Fibroblast of skin of left biceps (primary cell): ENCODE measurements around the gene TRMO.

Source experiments
- DNase-seq, 2 experiments: peaks; one replicate each; pipeline ENCODE4 v3.0.0-alpha.2; 2013; ENCODE audit warnings: low read depth in 2 of 2

The TRMO gene

GRCh38 chr9:97938081-97938644 is 15.9 kb upstream of the TRMO start, which contains the start of gene HEMGN:
TSS of gene HEMGN (minus strand) at chr9:97938172. CDS start at chr9:97938136, 36 bp downstream.
- DNase-seq, result no peak

GRCh38 chr9:97936998-97937397 is 14.7 kb upstream of the TRMO start:
- DNase-seq, result no peak

DNA sequence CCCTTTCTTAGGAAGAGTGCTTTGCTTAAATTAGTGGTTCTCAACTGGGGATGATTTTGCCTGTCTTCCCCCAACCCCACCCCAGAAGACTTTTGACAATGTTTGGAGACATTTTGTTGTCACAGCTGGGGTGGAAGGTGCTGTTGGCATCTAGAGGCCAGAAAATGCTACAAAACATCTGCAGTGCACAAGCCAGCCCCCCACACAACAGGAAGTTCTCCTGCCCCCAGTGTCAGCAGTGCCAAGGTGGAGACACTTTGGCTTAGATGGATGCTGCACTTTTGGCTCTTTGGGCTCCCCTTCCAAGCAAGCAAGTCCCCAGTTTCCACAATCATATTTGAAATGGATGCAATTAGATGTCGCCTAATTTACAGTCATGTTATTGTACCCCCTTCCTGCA is 13.0 kb upstream of the TRMO start:
- no peak for DNase-seq

GRCh38 chr9:97934321-97935115 is 12.2 kb upstream of the TRMO start:
- DNase-seq, result no peak

- no peak for DNase-seq
Measured at GRCh38 chr9:97933297-97933998, 11.1 kb upstream of the TRMO start.

DNA sequence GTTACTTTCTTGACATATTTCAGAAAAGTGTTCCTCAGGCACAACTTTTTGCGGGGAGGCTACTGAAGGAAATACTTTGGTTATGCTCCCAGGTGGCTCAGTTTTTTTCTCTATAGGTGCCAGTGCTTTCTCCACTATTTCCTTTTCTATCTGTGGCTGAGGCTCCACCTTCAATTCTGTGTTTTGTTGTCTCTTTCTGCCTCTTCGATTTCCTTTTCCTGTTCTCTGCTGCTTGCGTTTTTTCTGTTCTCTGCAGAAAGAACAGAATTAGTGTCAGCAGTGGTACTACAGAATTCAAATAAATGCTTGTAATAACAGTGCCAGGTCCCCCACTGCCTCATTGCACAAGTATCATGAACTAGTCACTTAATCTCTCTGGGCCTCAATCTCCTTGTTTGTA is 8.7 kb upstream of the TRMO start:
- DNase-seq, result no peak

DNA sequence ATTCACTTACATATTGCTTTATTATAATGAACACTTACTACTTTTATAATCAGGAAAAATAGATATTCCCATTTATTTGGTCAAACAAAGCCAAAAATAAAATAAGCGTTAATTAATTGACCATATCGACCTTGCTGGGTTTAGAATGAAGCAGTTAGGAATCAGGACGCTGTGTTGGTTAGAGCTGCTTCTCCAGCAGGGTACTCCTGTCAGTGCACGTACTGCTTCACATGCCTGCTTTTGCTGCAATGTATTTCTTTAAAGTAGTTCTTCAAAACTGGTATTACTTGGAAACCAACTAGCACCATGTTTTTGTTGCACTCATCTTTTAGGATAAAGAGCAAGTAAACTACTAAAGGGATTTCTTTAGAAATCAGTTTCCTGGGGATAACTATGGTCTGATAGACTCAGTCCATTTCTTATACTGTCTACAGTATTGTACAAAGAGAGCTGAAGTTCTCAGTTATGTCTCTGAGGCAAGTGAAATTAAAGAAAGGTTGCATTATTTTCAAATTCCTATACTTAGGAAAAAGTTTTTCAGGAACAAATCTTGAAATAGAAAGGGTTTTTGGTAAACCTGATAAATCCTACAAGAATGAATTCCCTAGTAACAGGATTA is 6.8 kb upstream of the TRMO start:
- DNase-seq, result no peak

DNA sequence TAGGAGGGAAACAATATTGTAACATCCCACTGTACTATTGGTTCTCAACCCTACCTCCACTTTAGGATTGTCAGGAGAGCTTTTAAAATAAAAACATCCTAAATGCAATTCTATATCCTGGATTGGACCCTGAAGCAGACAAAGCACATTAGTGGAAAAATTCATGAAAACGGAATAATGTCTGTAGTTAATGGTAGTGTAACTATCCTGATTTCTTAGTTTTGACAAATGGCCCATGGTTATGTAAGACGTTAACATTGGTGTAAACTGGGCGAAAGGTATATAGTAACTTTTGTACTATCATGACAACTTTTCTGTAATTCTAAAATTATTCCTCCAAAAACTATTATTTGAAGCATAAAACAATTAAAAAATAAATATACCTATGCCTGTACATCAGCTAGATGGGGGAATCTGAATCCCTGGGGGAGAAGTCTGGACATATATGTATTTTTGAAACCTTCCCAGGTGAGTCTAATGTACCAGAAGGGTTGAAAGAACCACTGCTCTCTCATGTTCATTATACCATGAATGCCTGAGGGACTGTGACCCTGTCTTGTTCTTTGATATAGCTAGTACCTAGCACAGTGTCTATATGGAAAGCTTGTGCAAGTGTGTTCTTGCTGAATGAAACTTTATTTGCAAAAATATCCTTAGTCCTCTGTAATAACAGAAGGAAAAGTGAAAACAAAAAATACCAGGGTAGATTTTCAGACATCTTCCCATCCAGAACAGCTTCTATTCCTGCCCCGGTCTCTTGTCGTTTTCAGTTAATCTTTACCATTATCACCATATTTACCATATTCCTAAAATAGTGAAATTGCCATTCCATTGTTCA is 3.4 kb upstream of the TRMO start:
- no peak for DNase-seq

- DNase-seq, result no peak
Measured at GRCh38 chr9:97924386-97924785, 2.1 kb upstream of the TRMO start.

DNA sequence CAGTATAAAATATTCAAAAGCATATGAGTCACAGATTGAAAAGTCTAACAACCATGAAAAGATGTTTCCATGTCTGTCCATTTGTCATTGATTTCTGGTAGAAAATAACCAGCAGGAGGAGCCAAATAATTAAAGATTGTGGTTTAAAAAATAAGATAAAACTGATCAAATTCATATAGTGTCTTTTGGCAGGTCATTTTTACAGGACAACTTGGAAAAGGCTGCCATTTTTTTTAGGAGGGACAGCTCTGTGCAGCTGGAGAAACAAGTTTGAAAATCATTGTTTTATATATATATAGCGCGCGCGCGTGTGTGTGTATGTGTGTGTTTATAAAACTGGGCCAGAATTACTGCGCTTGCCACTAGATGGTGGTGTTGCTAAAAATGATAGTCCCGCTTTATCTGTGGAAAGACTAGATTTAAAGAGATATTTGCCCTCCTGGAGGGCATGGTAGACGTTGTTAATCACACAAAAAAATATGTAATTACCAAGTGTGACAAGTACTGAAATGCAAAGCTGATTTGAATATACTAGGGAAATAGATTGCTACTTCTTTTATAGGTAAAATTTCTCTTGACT is 1.3 kb upstream of the TRMO start:
- peak; percentile 40 to 52 for DNase-seq

DNA sequence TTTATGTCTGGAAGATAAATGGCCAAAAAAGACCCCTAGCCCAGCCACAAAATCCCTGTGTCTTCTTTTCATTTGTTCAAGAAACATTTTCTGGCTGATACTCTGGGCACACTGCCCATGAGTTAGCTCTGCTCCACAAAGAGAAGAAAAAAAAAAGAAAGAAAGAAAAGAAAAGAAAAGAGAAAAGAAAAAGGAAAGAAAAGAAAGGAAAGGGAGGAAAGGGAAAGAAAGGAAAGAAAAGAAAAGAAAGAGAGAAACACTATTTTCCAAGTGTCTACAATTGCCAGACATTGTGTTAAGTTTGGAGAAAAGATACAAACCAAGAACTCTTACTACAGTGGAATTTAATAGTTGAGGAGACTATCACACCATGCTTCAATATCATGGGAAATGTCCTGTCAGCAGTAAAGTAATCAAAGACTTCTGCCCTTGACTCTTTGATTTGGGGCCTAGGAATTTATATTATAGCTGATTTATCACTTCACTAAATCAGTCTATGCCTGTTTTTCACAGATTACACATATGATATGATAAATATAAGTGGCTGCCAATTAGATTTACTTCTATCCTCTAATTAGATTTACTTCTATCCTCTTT is 3.0 kb downstream of the TRMO start:
- DNase-seq, result no peak

DNA sequence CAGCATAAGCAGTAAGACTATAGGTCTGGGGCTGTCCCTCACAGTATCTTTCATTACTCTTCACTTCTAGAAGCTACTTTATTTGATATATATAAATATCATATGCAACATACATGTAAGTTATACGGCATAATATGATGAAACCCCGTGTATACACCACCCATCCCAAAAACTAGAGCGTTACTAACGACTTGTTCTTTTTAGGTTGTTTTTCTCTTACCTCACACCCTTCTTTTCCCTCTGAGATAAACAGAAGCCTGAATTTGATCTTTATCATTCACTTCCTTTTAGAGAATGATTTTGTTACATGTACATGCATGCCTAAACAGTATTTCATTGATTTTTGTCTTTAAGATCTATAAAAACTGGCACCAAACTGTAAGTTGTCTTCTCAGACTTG is 3.7 kb downstream of the TRMO start:
- DNase-seq, result no peak

DNA sequence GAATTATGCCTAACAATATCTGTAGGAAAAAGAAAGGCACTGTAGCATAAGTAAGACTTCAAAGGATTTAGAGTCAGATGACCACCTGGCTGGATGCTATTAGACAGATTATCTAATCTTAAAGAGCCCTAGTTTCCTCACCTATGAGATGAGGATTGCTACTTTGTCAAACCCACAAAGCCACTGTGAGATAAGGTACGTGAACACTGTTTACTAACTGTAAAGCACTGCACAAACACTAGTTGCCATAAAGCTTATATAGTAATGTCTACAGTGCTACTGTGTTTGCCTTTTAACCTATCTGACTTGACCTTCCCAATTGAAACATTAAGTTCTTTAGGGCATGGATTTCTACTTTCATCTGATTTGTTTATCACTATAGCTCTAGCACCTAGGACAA is 10.3 kb downstream of the TRMO start:
- DNase-seq, result no peak

DNA sequence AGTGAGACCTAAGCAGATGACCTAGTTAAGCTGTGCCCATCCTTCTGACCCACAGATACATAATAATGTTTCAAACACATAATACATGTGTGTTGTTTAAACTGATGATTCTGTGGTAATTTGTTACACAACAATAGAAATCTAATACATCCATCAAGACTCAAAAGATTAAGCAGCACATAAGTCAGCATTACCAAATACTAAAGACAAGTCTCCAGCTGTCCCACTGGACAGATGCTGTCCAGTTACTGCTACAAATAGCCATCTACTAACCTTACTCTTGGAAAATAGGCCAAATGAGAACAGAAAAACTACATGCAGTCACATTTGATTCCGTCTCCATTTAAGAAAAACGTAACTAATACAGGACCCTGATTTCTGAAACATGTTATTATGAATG is 10.8 kb downstream of the TRMO start:
- no peak for DNase-seq

DNA sequence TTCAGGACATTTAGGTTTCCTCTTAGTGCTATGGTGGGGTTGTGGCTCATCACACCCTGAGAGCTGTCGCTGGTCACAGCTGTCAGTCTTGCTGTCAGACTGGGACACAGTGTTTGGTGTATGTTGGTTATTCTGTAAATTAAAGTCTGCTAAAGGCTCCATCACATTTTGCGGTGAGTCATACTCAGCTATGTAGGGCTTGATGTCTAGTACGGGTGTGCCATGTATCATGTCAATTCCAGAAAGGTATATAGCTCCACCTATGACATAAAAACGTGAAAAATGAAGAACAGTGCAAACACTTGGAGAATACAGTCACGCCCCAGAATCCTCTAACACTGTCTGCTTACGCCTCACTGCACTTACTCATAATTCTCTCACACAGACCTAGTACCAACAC is 11.9 kb downstream of the TRMO start:
- no peak for DNase-seq

- no peak for DNase-seq
Measured at GRCh38 chr9:97908705-97909104, 13.6 kb downstream of the TRMO start.

DNA sequence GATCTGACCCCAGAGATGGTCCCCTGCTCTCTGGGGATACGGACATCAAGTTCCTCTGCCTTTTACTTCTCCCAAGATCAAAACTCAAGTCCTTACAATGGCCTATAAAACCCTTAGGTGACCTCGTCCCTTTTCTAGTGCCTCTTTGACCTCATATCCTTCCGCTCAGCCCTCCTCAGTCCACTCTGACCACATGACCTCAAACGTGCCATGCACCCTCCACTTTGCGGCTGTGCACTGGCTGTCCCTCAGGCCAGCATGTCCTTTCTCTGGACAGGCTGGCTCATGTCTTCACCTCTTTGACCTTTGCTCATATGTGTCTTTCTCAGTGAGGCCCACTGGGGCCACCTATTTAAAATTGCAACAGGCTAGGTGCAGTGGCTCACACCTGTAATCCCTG is 14.7 kb downstream of the TRMO start:
- no peak for DNase-seq

GRCh38 chr9:97907046-97907445 is 15.3 kb downstream of the TRMO start:
- DNase-seq, result no peak

GRCh38 chr9:97906236-97906831 is 16.0 kb downstream of the TRMO start:
- no peak for DNase-seq

- DNase-seq, result no peak
Measured at GRCh38 chr9:97905228-97905627, 17.1 kb downstream of the TRMO start.
